ENCODE data around the gene PHACTR3.

GRCh38 chr20:59810449-59811187 lies 206.3 kb downstream of the PHACTR3 start:
- TF ChIP-seq EZH2 (IDR thresholded peaks at IDR 0.05; ENCODE audit: low read length, unreplicated experiment) (no peak), CTCF (conservative IDR thresholded peaks at IDR 0.05; ENCODE audit: low read depth, low read length) (no peak)
